Mesothelial cell of epicardium (in vitro differentiated cells): ENCODE results near the gene AIMP1. TPM values are rescaled to one million over a fixed set of nuclear protein-coding genes. Genes with fewer than 3 reads are reported as not detected.
"Not testable (repeated sequence)": the region's sequence is repeated elsewhere in the genome, so short reads cannot be mapped to it uniquely, and the experiment has no call there.

Source experiments
- DNase-seq, 2 experiments: peaks; one replicate each; pipeline ENCODE4 v3.0.0; 2021; ENCODE audit warnings: low spot score in 2 of 2; ENCODE audit not compliant: unreplicated experiment in 2 of 2
- H3K27ac Mint-ChIP-seq: 2 replicates; pipeline ENCODE4 v1.8.0; 2021; ENCODE audit warnings: mixed read lengths
- H3K27me3 Mint-ChIP-seq: 2 replicates; pipeline ENCODE4 v1.8.0; 2021; ENCODE audit warnings: low read depth, mixed read lengths
- H3K36me3 Mint-ChIP-seq: 2 replicates; pipeline ENCODE4 v1.8.0; 2021; ENCODE audit warnings: mixed read lengths
- H3K4me1 Mint-ChIP-seq: 2 replicates; pipeline ENCODE4 v1.8.0; 2021; ENCODE audit warnings: mixed read lengths
- H3K4me3 Mint-ChIP-seq: 2 replicates; pipeline ENCODE4 v1.8.0; 2021; ENCODE audit warnings: mild to moderate bottlenecking, moderate library complexity, mixed read lengths
- H3K9me3 Mint-ChIP-seq: 2 replicates; pipeline ENCODE4 v1.8.0; 2021; ENCODE audit warnings: mixed read lengths
- total RNA-seq: library from RNA; stranded (reverse); gene quantifications from 3 replicates; pipeline ENCODE4 v1.2.1, GENCODE V29; 2021
- TF ChIP-seq, protein P1 (sequence below): fragments of 200-600 bp; sonication (generic); IDR thresholded peaks from one replicate; pipeline ENCODE4 v1.5.0; 2021; ENCODE audit warnings: antibody characterized with exemption; ENCODE audit not compliant: unreplicated experiment

The AIMP1 gene
- total RNA-seq, 1 donor from 2014 or later, result 44.8 TPM

DNA sequence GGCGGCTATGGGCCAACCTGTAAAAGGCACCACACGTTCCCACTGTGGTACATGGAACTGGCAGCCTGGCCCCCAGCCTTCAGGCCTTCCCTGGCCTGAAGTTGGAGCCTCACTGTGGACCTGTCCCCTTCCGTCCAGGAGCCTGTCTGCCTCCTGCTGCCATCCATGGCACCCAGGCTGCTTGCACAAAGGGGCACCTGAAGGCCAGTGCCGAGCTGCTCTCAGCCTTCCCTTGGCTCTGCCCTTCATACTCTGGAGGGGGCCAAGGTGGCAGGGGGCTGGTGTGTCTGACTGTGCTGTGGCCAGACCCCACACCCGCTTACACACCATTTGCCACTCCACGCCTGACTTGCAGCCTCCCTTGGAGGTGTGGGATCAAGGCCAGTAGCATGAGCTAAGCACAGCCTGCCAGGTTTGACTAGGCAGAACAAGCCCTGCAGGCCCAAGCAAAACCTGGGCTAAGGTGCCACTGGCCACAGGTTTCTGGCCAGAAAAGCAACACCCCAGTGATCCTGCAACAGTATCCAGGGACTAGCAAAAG lies 69.6 kb downstream of the AIMP1 start:
- H3K9me3 Mint-ChIP-seq, result peaks cover 6% of the 10 kb centered on the region
- TF ChIP-seq, protein P1, sequence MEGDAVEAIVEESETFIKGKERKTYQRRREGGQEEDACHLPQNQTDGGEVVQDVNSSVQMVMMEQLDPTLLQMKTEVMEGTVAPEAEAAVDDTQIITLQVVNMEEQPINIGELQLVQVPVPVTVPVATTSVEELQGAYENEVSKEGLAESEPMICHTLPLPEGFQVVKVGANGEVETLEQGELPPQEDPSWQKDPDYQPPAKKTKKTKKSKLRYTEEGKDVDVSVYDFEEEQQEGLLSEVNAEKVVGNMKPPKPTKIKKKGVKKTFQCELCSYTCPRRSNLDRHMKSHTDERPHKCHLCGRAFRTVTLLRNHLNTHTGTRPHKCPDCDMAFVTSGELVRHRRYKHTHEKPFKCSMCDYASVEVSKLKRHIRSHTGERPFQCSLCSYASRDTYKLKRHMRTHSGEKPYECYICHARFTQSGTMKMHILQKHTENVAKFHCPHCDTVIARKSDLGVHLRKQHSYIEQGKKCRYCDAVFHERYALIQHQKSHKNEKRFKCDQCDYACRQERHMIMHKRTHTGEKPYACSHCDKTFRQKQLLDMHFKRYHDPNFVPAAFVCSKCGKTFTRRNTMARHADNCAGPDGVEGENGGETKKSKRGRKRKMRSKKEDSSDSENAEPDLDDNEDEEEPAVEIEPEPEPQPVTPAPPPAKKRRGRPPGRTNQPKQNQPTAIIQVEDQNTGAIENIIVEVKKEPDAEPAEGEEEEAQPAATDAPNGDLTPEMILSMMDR, result no peak
- no peak overlapping the region for H3K4me3 Mint-ChIP-seq
- H3K36me3 Mint-ChIP-seq, result no peaks in the 10 kb centered on the region
- no peaks in the 10 kb centered on the region for H3K27me3 Mint-ChIP-seq
- H3K27ac Mint-ChIP-seq, result no peak overlapping the region
- H3K4me1 Mint-ChIP-seq, result no peaks in the 10 kb centered on the region
- no peak for DNase-seq

DNA sequence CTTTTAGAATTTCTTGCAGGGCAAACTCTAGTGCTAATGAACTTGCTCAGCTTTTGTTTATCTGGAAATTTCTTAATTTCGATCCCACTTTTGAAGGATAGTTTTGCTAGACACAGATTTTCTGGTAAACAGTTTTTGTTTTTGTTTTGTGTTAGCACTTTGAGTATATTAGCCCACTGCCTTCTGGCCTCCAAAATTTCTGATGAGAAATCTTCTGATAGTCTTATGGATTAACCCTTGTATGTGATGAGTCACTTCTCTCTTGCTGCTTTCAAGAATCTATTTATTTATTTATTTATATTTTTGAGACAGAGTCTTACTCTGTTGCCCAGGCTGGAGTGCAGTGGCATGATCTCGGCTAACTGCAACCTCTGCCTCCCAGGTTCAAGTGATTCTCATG lies 79.2 kb downstream of the AIMP1 start:
- H3K4me3 Mint-ChIP-seq, result no peak overlapping the region
- H3K27ac Mint-ChIP-seq, result no peak overlapping the region
- TF ChIP-seq, protein P1, result no peak
- DNase-seq, result no peak
- H3K36me3 Mint-ChIP-seq, result peaks cover 10% of the 10 kb centered on the region
- no peaks in the 10 kb centered on the region for H3K27me3 Mint-ChIP-seq
- no peaks in the 10 kb centered on the region for H3K4me1 Mint-ChIP-seq
- H3K9me3 Mint-ChIP-seq, result peaks cover 59% of the 10 kb centered on the region

DNA sequence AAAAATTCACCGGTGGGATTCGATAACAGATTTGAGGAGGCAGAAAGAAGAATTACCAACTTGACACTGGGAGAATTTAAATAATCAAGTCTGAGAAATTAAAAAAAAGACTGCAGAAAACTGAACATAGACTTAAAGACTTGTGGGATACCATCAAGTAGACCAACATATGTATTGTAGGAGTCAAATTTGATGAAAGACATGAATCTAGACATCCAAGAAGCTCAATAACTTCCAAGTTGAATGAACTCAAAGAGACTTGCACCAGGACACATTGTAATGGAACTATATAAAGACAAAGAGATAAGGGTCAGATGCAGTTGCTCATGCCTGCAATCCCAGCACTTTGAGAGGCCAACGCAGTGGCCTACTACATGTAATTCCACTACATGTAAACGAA lies 82.5 kb downstream of the AIMP1 start:
- peaks cover 45% of the 10 kb centered on the region for H3K9me3 Mint-ChIP-seq
- DNase-seq, H3K36me3 Mint-ChIP-seq, H3K4me1 Mint-ChIP-seq, H3K4me3 Mint-ChIP-seq, H3K27me3 Mint-ChIP-seq, H3K27ac Mint-ChIP-seq: not testable (repeated sequence)

Other genes starting within 250 kb of the AIMP1 start
- 64.2 to 67.5 TPM (median 64.6 TPM) in 3 replicates for gene TBCK, start 341 bp upstream of the AIMP1 start, total RNA-seq
- not detected in 3 replicates for gene GIMD1, start 52.2 kb downstream of the AIMP1 start, total RNA-seq